Measurements from ENCODE around the gene ARL8A.
"Not testable (repeated sequence)": the region's sequence is repeated elsewhere in the genome, so short reads cannot be mapped to it uniquely, and the experiment has no call there.

The ARL8A gene

DNA sequence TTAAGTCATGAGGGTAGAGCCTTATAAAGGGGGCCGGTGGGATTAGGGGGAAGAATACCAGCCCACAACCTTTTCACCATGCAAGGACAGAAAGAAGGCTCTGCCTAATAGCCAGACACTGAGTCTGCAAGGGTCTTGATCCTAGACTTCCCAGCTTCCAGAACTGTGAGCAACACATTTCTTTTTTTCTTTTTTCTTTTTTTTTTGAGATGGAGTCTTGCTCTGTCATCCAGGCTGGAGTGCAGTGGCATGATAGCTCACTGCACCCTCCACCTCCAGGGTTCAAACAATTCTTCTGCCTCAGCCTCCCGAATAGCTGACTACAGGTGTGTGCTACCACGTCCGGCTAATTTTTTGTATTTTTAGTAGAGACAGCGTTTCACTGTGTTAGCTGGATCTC is 1.7 kb upstream of the ARL8A start:
- no peak for TF ChIP-seq POLR2A (IDR thresholded peaks at IDR 0.05; ENCODE audit: low read length)
- TF ChIP-seq GATA1 (IDR thresholded peaks at IDR 0.05; ENCODE audit: low read depth, low read length) = no peak
- no peak for DNase-seq

DNA sequence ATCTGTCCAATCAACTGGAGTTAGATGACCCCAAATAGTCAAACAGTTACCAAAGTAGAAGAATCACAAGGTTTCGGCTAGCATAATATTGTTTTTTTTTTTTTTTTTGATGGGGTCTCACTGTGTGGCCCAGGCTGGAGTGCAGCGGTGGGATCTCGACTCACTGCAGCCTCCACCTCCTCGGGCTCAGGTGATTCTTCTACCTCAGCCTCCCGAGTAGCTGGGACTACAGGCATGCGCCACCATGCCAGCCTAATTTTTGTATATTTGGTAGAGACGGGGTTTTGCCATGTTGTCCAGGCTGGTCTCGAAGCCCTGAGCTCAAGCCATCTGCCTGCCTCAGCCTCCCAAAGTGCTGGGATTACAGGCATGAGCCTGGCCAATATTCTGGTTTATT is 1.2 kb upstream of the ARL8A start:
- not testable (repeated sequence) for DNase-seq
- peak; percentile 4 for TF ChIP-seq POLR2A (IDR thresholded peaks at IDR 0.05; ENCODE audit: low read length)

DNA sequence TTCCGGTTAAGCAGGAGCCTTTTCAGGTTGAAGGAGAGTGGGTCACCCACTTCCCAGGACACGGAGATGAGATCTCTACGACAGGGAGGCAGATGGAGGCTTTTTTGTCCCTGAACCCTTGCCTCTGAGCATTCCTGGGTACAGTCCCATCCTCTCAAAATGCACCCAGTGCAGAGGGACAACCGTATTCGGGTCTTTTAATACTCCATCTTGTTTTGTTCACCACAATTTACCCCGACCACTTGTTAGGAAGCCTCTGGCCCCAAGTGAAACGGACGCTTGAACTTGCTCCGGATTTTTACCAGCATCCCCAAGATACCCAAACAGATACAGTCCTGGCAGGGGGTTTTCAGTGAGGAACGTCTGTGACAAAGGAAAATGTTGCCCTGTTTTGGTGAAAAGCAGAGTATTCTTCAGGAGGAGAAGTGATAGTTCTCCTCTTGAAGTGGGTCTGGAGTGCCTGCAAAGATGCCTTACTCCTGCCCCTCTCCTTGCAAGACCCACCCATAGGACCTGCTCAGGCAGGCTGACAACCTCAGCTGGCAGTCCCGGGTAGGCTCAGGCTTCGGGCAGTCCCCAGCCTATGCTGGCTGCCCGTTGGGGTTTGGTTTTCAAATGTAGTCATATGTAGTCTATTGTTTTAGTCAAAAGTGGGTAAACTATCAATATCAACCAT is 669 bp upstream of the ARL8A start:
- peak in 1 of 2 experiments; percentile 29 for DNase-seq
- TF ChIP-seq POLR2A (IDR thresholded peaks at IDR 0.05; ENCODE audit: low read length) (peak; percentile 12), GATA1 (IDR thresholded peaks at IDR 0.05; ENCODE audit: low read depth, low read length) (no peak)

DNA sequence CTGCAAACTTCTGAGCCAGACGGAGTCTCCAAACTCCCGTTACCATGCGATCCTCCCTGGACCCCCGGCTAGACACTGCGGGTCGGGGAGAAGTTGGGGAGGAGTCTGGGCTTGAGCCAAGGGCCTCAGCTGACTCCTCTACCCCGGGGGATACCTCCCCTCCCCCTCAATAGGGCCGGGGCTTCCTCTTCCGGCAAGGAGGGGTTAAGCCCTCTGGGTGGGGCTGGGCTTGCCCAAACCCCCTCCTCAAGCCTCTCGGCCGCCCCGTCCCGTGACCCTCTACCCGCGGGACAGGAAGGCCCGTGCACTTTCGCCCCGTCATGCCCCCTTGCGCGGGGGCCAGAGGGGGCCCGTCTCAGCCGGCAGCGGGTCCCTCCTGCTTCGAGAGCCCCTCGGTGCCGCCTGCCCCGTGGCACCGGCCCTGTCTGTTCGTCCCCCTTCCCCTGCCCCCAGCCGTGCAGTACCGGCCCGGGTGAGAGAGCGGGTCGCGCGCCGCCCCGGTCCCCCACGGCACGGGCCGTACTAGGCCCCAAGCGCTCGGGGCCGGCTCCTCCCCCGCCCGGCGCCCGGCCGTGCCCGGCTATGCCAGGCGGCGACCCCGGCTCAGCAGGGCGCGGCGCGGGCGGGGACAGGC is 652 bp downstream of the ARL8A start:
- TF ChIP-seq GATA1 (IDR thresholded peaks at IDR 0.05; ENCODE audit: low read depth, low read length) (no peak), POLR2A (IDR thresholded peaks at IDR 0.05; ENCODE audit: low read length) (no peak)
- DNase-seq = peak in 1 of 2 experiments; percentile 37

DNA sequence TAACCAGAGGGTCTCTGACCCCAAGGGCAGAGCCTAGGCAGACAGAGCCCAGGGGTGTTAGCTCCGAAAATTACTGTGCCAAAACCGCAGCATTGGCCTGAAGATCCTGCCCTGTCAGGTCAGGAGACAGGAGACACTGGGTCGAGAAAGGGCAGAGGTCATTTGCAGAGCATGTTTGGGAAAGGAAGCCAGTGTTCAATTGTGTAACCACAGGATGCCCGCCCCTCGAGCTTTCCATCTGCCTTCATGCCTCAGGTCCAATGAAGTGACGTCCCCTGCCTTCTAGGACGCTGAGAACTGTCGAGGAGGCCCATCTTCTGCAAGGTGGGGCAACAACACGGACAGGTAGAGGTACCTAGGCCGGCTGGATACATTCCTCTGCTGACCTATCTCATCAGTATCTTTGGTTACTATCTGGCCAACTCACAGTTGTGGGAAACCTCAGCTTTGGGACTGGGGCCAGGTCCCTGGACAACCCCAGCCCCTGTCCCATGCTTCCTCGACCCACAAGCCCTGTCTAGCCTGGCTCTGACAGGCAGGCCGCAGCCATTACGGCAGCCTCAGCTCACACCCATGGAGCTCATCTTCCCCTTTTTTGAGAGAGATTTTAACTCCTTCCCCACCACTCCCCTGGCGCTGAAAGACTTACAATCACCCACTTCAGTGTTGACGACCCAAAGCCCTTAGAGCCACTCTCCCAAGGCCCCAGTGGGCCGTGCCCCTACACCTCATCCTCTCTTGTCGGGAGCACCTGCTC is 1.3 kb downstream of the ARL8A start:
- no peak for TF ChIP-seq POLR2A (IDR thresholded peaks at IDR 0.05; ENCODE audit: low read length)
- no peak for TF ChIP-seq GATA1 (IDR thresholded peaks at IDR 0.05; ENCODE audit: low read depth, low read length)
- peak; percentile 24 to 32 for DNase-seq

DNA sequence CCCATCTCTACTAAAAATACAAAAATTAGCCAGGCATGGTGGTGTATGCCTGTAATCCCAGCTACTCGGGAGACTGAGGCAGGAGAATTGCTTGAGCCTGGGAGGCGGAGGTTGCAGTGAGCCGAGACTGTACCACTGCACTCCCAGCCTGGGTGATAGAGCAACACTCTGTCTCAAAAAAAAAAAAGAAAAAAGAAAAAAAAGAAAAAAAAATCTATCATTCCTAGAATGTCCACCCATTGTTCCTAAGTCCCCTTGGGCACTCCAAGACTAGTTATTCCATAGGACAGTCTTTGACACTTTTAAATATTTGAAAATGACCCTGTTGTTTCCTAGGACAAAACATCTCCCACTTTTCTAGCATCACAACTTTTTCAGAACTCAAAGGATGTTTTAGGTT is 3.1 kb downstream of the ARL8A start:
- DNase-seq = not testable (repeated sequence)

DNA sequence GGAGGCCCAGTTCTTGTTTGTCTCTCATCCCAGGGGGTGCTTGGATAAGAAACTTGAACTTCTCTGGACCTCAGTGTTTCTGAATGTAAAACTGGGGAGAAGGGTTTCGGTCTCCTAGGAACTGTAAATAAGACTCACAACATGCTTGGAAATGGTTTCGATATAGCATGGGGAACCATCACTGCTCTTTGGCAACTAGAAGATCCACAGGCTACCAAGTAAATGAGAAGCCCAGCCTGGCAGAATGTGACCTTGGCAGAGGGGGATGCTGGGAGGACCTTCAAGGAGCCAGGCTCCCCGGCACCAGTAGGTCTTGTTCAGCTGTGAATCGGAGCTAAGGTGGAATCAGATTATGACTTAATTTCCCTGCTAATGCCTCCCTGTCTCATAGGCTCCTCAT is 3.7 kb downstream of the ARL8A start:
- no peak for DNase-seq
- no peak for TF ChIP-seq GATA1 (IDR thresholded peaks at IDR 0.05; ENCODE audit: low read depth, low read length)
- no peak for TF ChIP-seq POLR2A (IDR thresholded peaks at IDR 0.05; ENCODE audit: low read length)

DNA sequence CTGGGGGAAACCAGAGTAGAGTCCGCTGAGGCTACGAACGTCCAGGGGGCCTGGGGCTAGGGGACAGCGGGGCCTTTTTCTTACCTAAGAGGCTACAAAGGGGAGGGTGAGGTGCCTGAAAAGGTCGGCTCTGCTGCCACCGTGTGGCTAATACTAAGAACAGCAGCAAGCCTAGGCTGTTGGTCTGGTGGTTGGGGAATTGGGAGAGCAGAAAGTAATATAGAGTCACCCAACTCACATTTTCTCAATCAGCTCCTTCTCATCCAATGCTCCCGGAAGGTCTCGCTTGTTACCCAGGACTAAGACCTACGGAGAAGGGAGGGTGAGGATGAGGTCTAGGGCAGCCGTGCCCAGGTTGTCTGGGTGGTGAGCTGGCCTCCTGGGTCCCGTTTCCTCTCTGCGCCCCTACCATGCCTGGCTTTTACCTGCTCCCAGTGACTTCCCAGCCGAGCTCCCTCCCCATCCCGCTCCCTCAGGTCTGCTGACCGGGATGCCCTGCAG is 9.3 kb downstream of the ARL8A start:
- DNase-seq = peak; percentile 62 to 80
- no peak for TF ChIP-seq POLR2A (IDR thresholded peaks at IDR 0.05; ENCODE audit: low read length)

DNA sequence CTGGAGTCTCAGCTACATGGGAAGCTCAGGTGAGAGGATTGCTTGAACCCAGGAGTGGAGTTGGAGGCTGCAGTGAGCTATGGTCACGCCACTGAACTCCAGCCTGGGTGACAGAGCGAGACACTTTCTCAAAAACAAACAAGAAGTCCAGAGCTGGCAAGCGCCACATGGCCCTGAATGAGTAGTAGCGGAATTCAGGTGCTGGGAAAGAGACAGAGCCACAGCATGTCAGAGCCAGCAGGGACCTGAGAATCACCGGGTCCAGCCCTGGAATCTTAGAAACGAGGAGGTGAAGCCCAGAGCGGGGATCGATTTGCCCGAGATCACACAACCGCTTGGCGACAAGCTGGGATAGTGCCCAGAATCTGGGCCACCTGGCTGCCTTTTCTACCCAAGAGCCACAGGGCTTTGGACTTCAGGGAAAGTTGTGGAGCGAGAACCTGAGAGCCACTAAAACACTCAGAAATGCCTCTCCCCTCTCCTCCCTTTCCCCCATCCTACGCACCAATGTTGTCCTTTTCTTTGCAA is 9.8 kb downstream of the ARL8A start:
- TF ChIP-seq POLR2A (IDR thresholded peaks at IDR 0.05; ENCODE audit: low read length) (no peak), GATA1 (IDR thresholded peaks at IDR 0.05; ENCODE audit: low read depth, low read length) (no peak)
- no peak for DNase-seq

DNA sequence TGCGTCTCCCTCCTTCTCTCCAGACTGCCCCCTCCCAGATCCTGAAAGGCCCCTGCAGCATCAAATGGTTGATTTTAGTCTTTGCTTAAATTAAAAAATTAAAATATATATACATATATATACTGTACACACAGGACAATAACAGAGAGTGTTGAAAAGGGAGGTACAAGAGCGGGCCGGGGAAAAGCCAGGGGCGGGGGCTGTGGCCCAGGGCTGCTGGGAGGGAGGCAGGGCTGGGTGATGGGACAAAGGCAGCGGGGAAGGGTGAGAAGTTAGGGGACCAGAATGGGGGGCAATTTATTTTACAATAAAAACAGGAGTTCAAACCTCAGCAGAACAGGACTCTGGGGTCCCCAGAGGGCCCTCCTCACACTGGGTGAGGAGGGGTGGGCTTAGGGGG is 10.5 kb downstream of the ARL8A start:
- TF ChIP-seq GATA1 (IDR thresholded peaks at IDR 0.05; ENCODE audit: low read depth, low read length) (no peak), POLR2A (IDR thresholded peaks at IDR 0.05; ENCODE audit: low read length) (no peak)
- no peak for DNase-seq

DNA sequence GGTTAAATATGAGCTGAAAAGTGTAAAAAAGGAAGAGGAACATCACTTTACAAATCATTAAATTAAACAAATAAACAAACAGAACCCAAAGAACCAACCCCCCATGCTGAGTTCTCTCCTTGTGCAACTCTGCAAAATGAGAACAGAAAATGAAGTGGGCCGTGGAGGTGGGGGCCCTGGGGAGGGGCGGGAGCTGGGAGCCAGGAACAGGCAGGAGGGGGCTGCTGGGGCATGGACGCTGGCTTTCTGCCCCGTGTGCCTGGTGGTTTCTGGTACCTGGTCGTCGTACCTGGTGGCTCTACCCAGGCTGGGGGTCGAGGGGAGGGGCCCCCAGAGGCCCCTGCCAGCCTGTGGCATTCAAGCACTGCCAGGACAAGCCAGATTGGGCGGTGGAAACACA is 11.0 kb downstream of the ARL8A start:
- TF ChIP-seq POLR2A (IDR thresholded peaks at IDR 0.05; ENCODE audit: low read length) (no peak), GATA1 (IDR thresholded peaks at IDR 0.05; ENCODE audit: low read depth, low read length) (no peak)
- no peak for DNase-seq

DNA sequence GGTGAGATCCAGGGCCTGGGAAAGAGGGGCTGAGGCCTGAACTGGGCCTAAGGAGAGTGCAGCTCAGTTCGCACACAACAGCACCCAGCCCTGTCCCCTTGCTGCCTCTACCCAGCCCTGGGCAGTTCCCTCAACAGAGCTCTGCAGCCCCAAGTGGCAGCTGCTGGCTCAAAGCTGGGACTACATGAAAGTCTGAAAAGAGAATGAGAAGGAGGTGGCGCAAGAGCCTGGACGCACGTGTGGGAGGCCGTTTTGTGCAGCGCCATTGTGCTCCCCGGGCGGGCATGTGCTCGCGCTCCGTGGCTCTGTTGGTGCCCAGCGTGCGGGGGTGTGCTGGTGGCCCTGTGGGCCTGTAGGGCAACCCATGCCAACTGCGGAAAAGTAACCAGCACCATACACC is 11.5 kb downstream of the ARL8A start:
- DNase-seq = no peak
- TF ChIP-seq POLR2A (IDR thresholded peaks at IDR 0.05; ENCODE audit: low read length) = no peak
- no peak for TF ChIP-seq GATA1 (IDR thresholded peaks at IDR 0.05; ENCODE audit: low read depth, low read length)

DNA sequence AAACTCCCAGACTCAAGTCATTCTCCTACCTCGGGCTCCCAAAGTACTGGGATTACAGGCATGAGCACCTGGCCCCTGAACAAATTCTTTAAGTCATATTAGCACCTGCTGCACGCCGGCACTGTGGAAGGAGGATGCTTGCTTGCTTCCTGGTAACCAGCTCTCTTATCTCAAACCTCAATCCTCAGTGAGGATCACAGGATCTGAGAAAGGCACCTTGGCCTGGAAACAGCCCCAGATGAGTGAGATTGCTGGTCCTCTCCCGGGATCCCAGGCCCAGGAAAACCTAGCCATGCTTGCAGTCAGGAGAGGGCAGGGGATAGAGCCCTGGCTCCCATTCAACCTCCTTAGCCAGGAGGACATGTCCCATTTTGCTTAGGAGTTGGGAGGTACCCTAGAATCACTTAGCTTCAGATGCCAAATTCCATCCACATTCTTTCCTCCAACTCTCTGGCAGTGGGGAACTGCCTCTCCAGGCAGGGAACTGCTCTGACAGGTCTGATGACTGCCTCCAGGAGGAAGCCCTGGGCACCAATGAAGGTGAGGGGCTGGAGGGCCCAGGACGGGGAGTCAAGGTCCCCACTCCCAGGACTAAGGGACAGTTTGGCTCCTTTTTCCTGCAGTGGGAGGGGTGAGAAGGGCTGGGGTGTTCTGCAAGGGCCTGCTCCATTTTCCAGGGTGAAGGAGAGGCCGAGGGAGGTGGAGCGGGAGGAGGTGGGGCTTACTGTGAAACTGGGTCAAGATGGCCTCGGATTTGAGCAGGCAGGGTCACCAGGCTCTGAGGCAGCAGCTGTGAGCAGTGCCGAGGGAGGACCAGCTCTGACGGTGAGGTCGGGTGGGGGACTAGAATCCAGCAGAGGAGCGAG is 12.3 kb downstream of the ARL8A start:
- no peak for DNase-seq
- TF ChIP-seq GATA1 (IDR thresholded peaks at IDR 0.05; ENCODE audit: low read depth, low read length) (no peak), POLR2A (IDR thresholded peaks at IDR 0.05; ENCODE audit: low read length) (no peak)

Measured in erythroblast (primary cell).